NCI-H524 (cell line): Measurements from ENCODE around the gene FHDC1.

ENCODE experiments used
- DNase-seq, 2 experiments: peaks; one replicate each; lab custom pipeline; 2025; lab: John Stamatoyannopoulos, UW

The FHDC1 gene

GRCh38 chr4:152957437-152958171 is 21.5 kb downstream of the FHDC1 start:
- no peak for DNase-seq

- no peak for DNase-seq
Measured at GRCh38 chr4:152959080-152959479, 23.0 kb downstream of the FHDC1 start.

- no peak for DNase-seq
Measured at GRCh38 chr4:152960082-152960481, 24.0 kb downstream of the FHDC1 start.

GRCh38 chr4:152961014-152961772 is 25.1 kb downstream of the FHDC1 start:
- DNase-seq = no peak

- no peak for DNase-seq
Measured at GRCh38 chr4:152961773-152962115, 25.6 kb downstream of the FHDC1 start.

DNA sequence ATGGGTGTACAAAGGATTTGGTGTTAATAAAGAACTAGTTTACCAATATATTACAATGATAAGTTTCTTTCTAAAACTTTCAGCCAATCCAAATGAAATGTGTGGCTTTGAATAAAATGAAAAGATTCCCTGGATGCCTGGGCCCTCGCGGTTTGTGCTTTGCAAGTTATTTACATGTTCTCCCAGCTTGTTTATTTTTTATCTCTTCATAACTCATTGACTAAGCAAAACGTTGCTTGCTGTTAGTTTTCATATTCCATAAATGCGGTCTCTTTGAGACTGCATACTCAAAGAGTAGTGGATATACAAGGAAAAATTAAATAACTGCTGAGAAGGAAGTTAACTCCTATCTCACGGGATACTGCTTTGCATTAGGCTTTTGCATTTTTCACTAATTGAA is 26.0 kb downstream of the FHDC1 start:
- no peak for DNase-seq

DNA sequence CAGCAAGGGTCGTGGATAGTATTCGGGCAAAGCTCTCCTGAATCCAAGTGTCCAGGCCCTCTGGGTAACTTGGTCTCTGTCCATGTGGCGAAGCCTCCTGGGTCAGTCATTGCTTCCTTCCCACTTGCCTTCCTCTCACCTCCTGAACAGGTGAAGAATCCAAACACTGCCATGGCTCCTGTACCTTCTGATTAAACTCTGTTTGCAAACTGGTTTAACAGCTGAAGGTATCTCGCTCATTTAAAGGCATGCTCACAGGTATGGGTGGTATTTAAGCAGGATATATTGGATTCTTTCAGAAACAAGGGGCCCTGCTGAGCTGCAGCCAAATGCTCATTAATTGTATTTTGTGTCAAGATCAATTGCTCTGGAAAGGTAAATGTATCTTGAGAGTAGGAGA is 28.2 kb downstream of the FHDC1 start:
- DNase-seq = no peak

DNA sequence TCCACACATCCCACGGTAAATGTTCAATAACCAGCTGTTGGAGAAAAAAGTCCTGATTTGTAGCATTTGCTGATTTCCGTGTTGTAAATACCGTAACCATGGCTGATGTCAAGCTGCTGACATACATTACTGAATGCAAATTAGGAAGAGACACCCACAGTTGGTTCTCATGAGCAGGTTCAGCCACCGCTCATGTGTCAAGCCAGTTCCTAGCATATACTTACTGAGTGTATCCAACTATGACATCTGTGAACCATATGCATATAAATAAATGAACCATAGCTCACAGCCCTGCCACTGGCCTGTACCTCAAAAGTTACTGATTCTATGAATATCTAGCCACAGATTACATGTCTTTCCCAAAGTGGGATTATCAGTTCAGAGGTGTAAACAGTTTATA is 29.5 kb downstream of the FHDC1 start:
- DNase-seq = no peak

GRCh38 chr4:152967907-152968306 is 31.8 kb downstream of the FHDC1 start:
- no peak for DNase-seq

DNA sequence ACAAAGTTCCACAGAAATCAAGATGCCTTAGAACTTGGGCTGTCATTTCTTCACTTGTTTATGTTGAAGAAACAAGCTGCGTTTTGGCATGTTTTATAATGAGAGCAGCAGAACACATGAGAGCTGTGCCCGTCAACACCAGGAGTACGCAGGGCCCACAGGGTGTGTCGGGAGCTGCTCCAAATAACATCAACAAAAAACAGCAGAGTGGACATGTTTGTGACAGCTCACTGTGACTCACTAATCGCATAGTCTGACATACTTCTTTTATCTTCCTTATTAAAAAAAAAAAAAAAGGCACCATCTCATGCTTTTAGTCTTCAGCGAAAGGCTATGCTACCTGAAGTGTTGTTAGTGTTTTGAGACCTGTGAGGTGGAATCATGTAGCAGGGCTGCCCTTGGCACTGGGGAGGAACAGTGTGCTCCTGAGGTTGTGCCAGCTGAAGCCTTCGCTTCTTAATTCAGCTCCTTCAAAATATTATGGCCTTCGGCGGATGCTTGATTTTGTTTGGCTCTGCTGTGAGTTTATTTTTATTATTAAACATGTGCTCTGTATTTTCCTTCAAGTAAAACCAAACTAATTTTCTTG is 32.8 kb downstream of the FHDC1 start:
- no peak for DNase-seq

DNA sequence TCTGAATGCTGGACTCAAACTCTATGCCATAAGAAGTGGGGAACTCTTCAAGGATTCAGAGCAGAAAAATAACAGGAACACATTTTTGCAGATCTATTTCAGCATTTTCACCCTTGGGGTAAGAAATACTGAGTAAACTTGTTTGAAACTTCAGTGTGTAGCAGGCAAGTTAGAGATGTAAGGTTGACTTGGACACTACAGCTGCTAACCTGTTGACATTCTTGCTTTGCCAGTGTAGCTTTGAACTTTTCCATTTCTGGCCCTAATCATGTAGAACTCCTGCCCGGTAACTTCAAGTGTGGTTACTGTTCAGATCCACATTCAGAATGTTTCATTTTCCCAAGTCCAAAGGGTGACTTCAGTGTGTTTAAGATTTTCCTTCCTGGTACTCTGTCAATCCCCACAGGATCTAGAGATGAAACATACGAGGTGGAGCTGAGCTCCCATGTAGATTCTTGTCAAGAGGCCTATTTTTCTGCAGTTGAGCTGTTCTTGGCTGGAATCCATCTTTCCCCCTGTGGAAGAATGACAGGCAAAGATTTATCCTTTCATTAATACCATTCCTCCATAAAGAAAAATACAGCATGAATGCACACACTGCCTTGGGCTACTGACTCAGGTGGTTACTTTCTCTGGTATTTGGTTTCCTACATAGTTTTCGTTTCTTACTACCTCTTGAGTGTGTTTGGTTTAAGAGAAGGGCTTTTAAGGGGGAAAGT is 34.1 kb downstream of the FHDC1 start:
- DNase-seq = no peak

- no peak for DNase-seq
Measured at GRCh38 chr4:152971053-152971452, 34.9 kb downstream of the FHDC1 start.

- no peak for DNase-seq
Measured at GRCh38 chr4:152972821-152973628, 36.9 kb downstream of the FHDC1 start.

GRCh38 chr4:152973629-152974467 is 37.7 kb downstream of the FHDC1 start:
- DNase-seq = no peak

- DNase-seq = no peak
Measured at GRCh38 chr4:152974468-152975379, 38.6 kb downstream of the FHDC1 start.

GRCh38 chr4:152975380-152976211 is 39.5 kb downstream of the FHDC1 start:
- DNase-seq = no peak

- DNase-seq = no peak
Measured at GRCh38 chr4:152976212-152976761, 40.2 kb downstream of the FHDC1 start.

GRCh38 chr4:152979731-152980330 is 43.7 kb downstream of the FHDC1 start:
- no peak for DNase-seq
